ENCODE results near the gene TERT.
A peak's percentile ranks its signal among the peaks of the same experiment; 100 is the strongest.

TERT gene

DNA sequence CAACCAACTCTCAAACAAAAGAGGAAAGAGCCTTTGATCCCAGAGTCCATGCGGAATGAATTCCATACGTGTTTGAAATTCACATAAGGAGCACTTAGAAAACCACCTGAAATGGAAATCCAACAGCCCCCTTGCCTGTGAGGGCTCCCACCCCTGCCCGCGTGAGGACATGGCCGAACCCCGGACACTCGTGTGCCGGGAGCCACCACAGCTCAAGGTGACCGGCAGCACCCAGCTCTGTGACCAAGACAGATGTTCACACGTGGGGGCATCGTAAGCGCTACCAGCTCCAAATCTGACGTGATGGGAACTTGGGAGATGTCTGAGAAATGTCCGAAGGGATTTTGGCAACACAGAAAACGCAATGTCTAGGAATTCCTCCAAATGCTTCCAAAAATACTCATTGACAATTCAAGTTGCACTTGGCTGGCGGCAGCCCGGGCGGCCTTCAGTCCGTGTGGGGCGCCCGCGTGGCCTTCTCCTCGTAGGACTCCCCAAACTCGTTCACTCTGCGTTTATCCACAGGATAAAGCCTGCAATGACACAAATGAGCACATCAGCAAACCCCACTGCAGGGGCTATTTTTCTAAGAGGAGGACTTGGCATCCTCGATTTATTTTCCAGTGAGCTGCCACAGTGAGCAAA is 23.2 kb upstream of the TERT start:
- no peak for DNase-seq

DNA sequence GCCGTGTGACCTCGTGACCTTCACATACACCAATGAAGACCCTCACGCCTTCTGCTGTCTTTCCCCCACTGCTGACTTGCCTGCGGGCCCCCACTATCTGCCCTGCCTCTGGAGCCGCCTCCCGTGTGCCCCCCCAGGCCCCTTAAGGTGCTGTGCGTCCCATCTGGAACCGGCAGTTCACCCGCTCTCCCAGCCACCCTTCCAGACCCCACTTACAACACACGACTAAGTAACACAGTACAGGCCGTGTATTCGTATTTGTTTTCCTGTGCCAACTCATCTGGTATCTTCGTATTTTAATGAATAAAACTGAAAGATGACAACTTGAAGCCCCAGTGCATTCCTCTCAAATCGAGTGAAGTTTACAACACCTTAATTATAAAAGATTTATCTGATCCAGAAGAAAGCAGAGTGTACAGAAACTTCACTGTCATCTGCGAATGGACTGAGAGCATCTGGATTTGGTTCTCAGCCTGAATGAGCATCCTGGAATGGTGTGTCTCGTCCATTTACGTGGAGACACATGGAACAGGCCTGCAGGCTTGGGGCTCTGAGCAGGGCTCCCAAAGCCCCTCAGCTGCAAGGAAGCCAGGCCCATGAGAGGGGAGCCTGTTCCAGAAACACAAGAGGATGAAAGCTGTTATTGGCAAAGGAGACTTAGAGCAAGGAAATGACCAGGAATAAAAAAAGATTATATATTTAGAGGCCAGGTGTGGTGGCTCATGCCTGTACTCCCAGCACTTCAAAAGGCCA is 21.9 kb upstream of the TERT start:
- DNase-seq = no peak

DNA sequence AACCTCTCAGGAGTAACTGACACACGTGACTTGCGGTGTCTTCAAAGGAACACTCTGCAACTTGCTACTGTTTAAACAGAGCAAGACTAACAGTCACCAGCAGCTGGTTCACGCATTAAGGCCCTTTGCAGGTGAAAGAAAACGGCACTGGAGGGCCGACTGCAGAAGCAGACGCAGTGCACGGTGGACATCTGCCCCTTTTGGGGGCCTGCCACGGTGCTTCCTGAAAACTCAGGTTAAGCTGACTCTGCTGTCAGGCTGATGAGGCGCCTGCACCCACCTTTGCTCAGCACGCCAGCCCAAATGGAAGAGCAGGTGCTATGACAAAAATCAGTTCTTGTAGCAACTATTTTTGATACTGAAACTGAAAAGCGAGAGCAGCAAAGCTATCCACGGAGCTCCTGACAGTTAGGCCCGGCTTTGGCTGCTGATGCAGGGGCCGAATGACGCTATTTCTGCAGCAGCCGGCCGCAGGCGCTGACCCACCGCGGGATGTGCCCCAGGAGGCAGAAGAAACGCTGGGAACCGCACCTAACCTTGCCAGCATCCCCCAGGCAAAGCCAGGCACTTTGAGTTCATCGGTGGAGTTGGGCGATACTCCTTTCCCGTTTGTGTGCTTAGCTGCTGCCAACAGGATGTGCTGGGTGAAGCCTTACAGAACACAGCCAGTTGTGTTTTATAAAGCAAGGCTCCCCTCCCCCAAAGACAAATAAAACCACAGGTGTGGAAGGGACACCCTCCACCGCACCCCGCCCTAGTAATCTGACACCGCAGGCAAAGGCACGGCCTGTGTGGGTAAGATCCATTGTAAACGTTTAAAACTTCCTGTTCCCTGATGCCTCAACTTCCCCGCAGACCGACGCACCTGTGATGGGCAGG is 21.1 kb upstream of the TERT start:
- peak; percentile 97 for DNase-seq

DNA sequence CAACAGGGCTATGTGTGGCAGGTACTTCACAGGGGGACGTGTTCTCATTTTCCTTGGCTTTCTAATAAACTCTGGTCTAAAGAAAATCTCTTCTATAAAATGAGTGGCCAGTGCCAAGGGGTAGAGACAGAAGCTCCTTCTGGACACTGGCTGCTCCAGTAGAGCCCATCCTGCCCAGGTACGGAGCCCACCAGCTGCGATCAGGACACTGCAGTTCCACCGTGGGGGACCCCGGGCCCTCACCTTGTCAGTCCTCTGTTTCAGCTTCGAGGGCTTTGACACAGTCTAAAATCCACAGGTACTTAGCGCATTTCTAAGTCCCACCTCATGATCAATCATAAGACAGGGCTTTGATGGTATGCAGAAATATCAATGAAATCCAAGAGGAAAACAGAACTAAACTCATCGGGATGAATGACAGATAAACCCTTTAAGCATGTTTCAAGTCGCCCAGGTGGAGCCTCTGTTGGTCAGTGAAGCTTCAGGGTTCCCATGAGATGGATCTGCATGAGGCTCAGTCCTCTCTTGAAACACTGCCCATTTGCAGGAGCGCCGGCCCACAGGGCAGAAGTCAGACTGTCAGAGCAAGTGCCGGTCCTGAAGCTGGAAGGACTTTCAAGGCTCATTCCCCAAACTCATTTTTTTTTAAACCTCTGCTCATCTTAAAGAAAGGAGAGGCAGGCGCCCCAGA is 20.3 kb upstream of the TERT start:
- DNase-seq = no peak

GRCh38 chr5:1314564-1314982 is 19.7 kb upstream of the TERT start:
- DNase-seq = no peak

DNA sequence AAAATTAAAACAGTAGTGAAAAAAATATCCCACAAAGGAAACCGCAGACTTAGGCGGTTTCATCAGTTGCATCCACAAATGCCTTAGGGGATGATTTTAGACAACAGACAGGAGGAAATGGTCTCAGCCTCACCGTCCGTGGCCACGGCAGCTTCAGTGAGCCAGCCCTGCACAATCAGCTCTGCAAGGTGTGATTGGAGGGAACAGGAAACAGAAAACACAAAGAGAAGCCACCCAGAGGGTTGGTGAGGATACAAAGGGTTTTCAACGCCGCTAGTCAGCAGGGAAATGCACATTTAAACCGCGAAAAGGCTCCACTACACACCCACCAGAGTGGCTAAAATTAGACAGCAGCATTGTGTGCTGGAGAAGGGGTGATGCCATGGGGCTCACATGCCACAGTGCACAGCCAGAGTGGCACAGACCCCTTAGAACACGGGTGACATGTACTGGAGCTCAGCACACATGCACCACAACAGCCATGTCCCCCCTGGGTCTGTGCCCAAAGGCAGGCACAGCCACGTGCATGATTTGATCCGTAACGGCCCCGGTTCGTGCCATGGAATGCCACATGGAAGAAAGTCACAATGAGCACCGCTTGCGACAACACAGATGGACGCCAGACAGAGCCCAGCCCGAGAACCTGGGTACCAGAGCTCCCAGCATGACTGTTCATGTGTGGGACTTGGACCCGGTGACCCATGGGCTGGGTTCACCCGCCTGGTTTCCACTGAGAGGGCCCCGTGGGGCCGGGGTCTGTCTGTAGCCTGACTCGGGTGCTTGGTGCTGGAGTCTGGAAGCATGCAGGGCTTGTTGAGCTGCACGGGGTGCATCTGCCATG is 18.3 kb upstream of the TERT start:
- DNase-seq = no peak

GRCh38 chr5:1312206-1312605 is 17.3 kb upstream of the TERT start:
- DNase-seq = no peak

DNA sequence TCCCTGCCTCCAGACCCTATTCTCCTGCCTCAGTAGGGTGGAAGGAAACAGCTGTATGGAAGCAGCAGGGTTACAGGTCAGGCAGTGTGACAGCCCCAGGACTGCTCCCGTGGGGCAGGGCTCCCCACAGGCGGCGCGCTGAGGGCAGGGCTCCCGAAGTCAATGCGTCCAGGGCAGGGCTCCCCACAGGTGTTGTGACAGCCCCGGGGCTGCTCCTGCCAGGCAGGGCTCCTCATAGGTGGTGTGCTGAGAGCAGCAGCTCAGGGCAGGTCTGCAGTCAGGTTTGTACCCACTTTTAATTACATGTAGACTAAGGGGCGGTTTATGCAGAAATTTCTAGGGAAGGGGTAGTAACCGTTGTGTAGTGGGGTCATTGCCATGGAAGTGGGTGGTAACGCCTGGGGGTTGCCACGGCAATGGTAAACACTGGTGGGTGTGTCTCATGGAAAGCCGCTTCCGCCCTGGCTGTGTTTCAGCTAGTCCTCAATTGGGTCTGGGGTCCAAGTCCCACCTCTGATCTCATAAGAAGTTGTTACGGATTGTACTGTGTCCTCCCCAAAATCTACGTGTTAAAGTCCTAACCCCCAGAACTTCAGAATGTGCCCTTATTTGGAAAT is 16.7 kb upstream of the TERT start:
- no peak for DNase-seq

GRCh38 chr5:1310118-1310517 is 15.2 kb upstream of the TERT start:
- no peak for DNase-seq

- DNase-seq = no peak
Observed at GRCh38 chr5:1304033-1304432, 9.2 kb upstream of the TERT start.

GRCh38 chr5:1302258-1302657 is 7.4 kb upstream of the TERT start:
- DNase-seq = no peak

GRCh38 chr5:1300581-1301083 is 5.8 kb upstream of the TERT start:
- DNase-seq = no peak

DNA sequence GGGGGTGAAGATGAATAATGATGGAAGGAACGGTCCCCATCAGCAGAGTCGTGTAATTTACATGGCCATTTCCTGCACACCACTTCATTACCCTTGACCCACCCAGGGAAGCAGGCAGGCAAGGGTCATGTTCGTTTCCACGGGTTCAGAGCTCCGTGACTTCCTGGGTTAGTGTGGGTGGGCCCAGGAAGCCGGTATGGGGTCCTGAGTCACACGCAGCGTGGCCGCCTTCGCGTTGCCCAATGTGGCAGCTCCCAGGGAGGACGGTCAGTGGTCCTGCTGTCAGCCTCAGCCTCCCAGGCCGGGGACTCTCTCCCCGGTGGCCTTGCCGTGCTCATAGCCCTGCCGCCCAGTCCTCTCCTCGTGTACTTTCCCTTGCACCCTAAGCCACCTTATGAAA is 5.1 kb upstream of the TERT start:
- DNase-seq = no peak

DNA sequence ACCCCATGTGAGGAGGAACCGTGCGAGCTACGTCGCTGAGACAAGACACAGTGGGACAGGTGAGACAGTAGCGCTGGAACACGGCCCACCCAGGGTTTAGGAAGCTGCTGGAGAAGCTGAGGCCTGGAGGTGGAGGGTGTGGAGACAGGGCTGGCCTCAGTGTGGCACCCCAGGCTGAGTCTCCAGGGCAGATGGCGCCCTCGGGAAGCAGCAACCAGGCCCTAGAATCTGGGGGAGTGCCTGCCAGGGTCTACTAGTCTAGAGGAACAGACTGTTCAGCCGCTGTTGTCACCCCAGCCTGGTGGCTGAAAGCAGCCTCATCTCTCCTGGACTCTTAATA is 4.6 kb upstream of the TERT start:
- DNase-seq = no peak

- no peak for DNase-seq
Observed at GRCh38 chr5:1298723-1299510, 4.0 kb upstream of the TERT start.

DNA sequence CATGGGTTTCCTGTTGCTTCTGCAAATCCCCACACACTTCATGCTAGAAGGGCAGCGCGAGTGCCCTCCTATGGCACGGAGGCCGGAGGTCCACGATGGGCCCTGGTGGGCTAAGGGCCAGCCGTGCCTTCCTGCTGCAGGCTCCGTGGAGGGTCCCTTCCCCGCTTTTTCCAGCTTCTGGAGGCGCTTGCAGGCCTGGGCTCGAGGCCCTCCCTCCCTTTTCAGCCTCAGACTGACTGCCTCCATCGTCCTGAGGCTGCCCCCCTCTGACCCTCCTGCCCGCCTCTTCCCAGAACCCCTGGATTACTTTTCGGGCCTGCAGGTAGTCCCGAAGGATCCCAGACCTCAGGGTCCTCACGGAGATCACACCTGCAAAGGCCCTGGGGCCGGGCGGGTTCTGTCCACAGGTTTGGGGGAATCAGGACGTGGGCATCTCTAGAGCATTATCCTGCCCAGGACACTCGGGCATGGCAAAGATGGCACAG is 3.2 kb upstream of the TERT start:
- DNase-seq = no peak

- DNase-seq = peak; percentile 94
Observed at GRCh38 chr5:1297243-1297642, 2.4 kb upstream of the TERT start.

GRCh38 chr5:1295650-1296037 is 776 bp upstream of the TERT start:
- no peak for DNase-seq

DNA sequence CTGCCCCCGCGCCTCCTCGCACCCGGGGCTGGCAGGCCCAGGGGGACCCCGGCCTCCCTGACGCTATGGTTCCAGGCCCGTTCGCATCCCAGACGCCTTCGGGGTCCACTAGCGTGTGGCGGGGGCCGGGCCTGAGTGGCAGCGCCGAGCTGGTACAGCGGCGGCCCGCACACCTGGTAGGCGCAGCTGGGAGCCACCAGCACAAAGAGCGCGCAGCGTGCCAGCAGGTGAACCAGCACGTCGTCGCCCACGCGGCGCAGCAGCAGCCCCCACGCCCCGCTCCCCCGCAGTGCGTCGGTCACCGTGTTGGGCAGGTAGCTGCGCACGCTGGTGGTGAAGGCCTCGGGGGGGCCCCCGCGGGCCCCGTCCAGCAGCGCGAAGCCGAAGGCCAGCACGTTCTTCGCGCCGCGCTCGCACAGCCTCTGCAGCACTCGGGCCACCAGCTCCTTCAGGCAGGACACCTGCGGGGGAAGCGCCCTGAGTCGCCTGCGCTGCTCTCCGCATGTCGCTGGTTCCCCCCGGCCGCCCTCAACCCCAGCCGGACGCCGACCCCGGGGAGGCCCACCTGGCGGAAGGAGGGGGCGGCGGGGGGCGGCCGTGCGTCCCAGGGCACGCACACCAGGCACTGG is 548 bp downstream of the TERT start:
- no peak for DNase-seq
